ENCODE results near the gene STK33.
A peak's percentile ranks its signal among the peaks of the same experiment; 100 is the strongest.

The STK33 gene

DNA sequence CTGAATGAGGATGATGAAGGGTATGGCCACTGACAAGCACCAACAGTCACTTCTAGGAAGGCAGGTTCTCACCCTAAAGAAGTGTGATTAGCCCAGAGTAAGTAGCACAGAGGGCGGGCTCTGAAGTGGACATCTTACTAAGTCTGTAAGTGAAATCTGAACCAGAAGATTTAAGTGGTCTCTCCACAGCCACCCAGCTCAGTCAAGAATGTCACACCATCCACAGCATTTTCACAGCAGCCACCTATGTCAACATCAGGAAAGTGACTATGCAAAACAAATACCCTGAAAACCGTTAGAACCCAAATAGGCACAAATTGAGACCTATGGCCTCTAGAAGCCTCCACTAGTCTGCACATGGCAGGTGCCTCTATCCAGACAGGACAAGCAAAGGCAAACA, 23.0 kb upstream of the STK33 start:
- TF ChIP-seq YY2 (tag by site-specific recombination; IDR thresholded peaks at IDR 0.05) (no peak), GLIS2 (tag by site-specific recombination; IDR thresholded peaks at IDR 0.05) (no peak), ZNF174 (tag by site-specific recombination; IDR thresholded peaks at IDR 0.05) (no peak), ZNF132 (tag by site-specific recombination; IDR thresholded peaks at IDR 0.05; ENCODE audit: borderline replicate concordance) (no peak), ZNF114 (tag by site-specific recombination; IDR thresholded peaks at IDR 0.05) (no peak), PBX3 (CRISPR knock-in tag; IDR thresholded peaks at IDR 0.05) (no peak), ZFP69B (tag by site-specific recombination; IDR thresholded peaks at IDR 0.05) (no peak), ZNF37A (tag by site-specific recombination; IDR thresholded peaks at IDR 0.05) (no peak), CTCF (tag by site-specific recombination; IDR thresholded peaks at IDR 0.05) (no peak)
- H3K4me1 ChIP-seq (ENCODE audit: control insufficient read depth, insufficient read depth, low read length) = no peaks in the 10 kb centered on the region
- ChIA-PET CTCF (no interaction called here), POLR2A (no interaction called here)
- H3K27ac ChIP-seq (ENCODE audit: extremely low read depth, low read depth, low read length) = no peak overlapping the region
- H3K4me3 ChIP-seq (ENCODE audit: low read depth, low read length) = no peak overlapping the region
- H3K36me3 ChIP-seq (ENCODE audit: control insufficient read depth in 2 of 2, insufficient read depth in 1 of 2, low read length in 2 of 2) = peaks cover 0 to 57% of the 10 kb centered on the region in 2 experiments; a peak in 1 of 3 replicates
- H3K9me3 ChIP-seq (ENCODE audit: control insufficient read depth, insufficient read depth, low read depth, low read length) = no peaks in the 10 kb centered on the region

GRCh38 chr11:8615291-8616032, 21.4 kb upstream of the STK33 start:
- Histone ChIP-seq H3K4me3 (ENCODE audit: low read depth, low read length) (no peak overlapping the region), H3K27ac (ENCODE audit: extremely low read depth, low read depth, low read length) (no peak overlapping the region), H3K36me3 (ENCODE audit: control insufficient read depth in 2 of 2, insufficient read depth in 1 of 2, low read length in 2 of 2) (peaks cover 0 to 45% of the 10 kb centered on the region in 2 experiments; a peak in 1 of 3 replicates), H3K4me1 (ENCODE audit: control insufficient read depth, insufficient read depth, low read length) (no peaks in the 10 kb centered on the region), H3K9me3 (ENCODE audit: control insufficient read depth, insufficient read depth, low read depth, low read length) (no peaks in the 10 kb centered on the region)
- CTCF ChIA-PET = interaction anchor here (0.6 kb wide), 1 partner anchor 26 kb away, joined by 3 read pairs; no protein-coding TSS in a partner anchor
- POLR2A ChIA-PET = no interaction called here
- TF ChIP-seq ZNF16 (tag by site-specific recombination; IDR thresholded peaks at IDR 0.05; ENCODE audit: low read depth) (no peak), ZIC2 (tag by site-specific recombination; IDR thresholded peaks at IDR 0.05) (0 out of 2 replicates have a peak, but pooled peaks have one; percentile 8)

DNA sequence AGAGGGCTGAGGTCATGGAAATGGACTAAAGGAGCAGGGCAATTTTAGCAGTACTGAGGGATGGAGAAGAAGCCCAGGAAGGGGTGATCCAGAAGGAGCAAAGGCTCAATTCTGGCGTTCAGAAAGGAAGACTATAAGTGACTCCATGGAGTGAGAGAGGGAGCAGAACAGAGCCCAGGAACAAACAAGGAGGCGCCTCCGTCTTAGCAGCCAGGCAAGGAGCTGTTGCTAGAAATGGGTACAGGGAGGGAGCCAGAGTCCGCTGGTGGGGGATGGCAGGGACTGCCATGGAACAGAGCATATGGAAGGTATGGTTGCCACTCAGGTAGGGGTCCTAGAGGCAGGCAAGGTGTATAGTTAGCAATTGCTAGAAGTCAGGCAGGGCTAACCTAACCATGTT, 20.5 kb upstream of the STK33 start:
- Histone ChIP-seq H3K9me3 (ENCODE audit: control insufficient read depth, insufficient read depth, low read depth, low read length) (no peaks in the 10 kb centered on the region), H3K27ac (ENCODE audit: extremely low read depth, low read depth, low read length) (no peak overlapping the region), H3K4me1 (ENCODE audit: control insufficient read depth, insufficient read depth, low read length) (no peaks in the 10 kb centered on the region), H3K4me3 (ENCODE audit: low read depth, low read length) (no peak overlapping the region), H3K36me3 (ENCODE audit: control insufficient read depth in 2 of 2, insufficient read depth in 1 of 2, low read length in 2 of 2) (peaks cover 0 to 35% of the 10 kb centered on the region in 2 experiments; a peak in 1 of 3 replicates)
- ChIA-PET CTCF (interaction anchor here (1.5 kb wide), 1 partner anchor 351 kb away, joined by 3 read pairs; the partner anchor contains the start of gene LMO1), POLR2A (no interaction called here)
- no peak for TF ChIP-seq ZNF274 (IDR thresholded peaks at IDR 0.05; ENCODE audit: low read length)
- TF ChIP-seq ZNF274 (tag by site-specific recombination; IDR thresholded peaks at IDR 0.05; ENCODE audit: borderline replicate concordance) = no peak
- no peak for TF ChIP-seq TCF7L2 (IDR thresholded peaks at IDR 0.05; ENCODE audit: borderline replicate concordance, low read depth, low read length)
- no peak for TF ChIP-seq ZNF324 (tag by site-specific recombination; IDR thresholded peaks at IDR 0.05)
- no peak for TF ChIP-seq ZNF10 (tag by site-specific recombination; IDR thresholded peaks at IDR 0.05)
- TF ChIP-seq REST (tag by site-specific recombination; IDR thresholded peaks at IDR 0.05) = no peak

All from HEK293 (cell line).